Measurements from ENCODE around the gene PRR27. TPM values are rescaled to one million over a fixed set of nuclear protein-coding genes. Genes with fewer than 3 reads are reported as not detected.

The PRR27 gene
- total RNA-seq, result not detected in 2 replicates

- no peak for DNase-seq (ENCODE audit: low read depth)
Observed at GRCh38 chr4:70153937-70154336, at the start of gene PRR27. TSS of gene PRR27 (plus strand) at chr4:70154237. CDS start at chr4:70154376, 139 bp downstream.

GRCh38 chr4:70110917-70111316 lies 43.1 kb upstream of the PRR27 start:
- no peak for DNase-seq (ENCODE audit: low read depth)

GRCh38 chr4:70113656-70114055 lies 40.4 kb upstream of the PRR27 start:
- DNase-seq (ENCODE audit: low read depth), result no peak

DNA sequence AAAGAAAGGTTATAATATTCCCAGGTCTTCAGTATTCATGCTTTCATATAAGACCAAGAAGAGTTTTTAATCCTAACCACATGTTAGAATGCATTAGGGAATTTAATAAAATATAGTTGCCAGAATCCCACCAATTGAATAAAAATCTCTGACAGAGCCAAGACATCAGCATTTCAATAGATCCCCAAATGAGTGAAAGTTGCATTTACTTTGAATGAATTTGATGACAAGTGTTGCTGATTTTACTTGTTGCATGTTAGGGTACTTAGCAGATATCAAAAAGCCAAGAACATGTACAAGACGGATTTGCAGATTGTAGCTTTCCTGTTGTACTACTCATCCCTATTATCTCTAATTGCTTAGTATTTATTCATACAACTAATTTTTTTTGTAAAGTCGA lies 39.9 kb upstream of the PRR27 start:
- DNase-seq (ENCODE audit: low read depth), result no peak

DNA sequence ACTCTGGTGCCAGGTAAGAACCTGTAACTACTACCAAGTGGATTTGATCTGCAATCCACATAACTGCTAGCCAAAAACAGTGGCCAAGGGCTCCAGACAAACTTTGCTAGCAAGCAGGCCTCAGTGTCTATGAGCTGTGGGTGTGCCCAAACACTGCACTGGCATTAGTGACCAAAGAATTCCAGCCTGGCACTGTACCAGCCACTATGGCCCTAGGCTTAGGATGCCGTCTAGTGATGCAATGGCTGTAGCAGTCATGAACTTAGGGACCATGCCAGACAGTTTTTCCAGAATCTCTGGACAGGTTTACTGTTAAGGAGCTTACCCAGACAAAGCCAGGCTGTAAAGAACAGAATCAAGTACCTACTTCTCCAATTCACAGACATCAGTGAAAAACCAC lies 33.7 kb upstream of the PRR27 start:
- no peak for DNase-seq (ENCODE audit: low read depth)

- DNase-seq (ENCODE audit: low read depth), result no peak
Observed at GRCh38 chr4:70133473-70133872, 20.6 kb upstream of the PRR27 start.

DNA sequence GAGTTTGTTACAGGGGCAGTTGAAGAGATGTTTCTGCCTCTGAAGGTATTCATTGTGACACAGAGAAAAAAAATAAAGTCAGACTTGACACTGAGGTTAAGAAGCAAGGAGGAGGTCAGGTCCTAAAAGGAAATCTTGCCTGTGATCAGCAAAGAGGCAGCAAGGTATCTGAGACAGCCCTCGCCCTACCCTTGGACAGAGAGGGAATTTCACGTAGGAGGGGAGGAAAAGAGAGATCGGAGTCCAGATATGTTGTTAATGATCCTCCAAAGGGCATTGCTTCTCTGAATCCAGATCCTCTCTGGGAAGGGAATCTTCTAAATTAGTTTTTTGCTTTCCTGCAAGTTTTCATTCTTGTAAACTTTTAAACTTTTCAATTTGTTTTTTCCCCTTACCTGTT lies 15.3 kb upstream of the PRR27 start:
- DNase-seq (ENCODE audit: low read depth), result no peak

GRCh38 chr4:70151271-70151670 lies 2.8 kb upstream of the PRR27 start:
- DNase-seq (ENCODE audit: low read depth), result no peak

GRCh38 chr4:70152088-70152487 lies 1.9 kb upstream of the PRR27 start:
- no peak for DNase-seq (ENCODE audit: low read depth)

- no peak for DNase-seq (ENCODE audit: low read depth)
Observed at GRCh38 chr4:70158576-70158975, 4.5 kb downstream of the PRR27 start.

- DNase-seq (ENCODE audit: low read depth), result peak; percentile 1
Observed at GRCh38 chr4:70177090-70177489, 23.1 kb downstream of the PRR27 start.

DNA sequence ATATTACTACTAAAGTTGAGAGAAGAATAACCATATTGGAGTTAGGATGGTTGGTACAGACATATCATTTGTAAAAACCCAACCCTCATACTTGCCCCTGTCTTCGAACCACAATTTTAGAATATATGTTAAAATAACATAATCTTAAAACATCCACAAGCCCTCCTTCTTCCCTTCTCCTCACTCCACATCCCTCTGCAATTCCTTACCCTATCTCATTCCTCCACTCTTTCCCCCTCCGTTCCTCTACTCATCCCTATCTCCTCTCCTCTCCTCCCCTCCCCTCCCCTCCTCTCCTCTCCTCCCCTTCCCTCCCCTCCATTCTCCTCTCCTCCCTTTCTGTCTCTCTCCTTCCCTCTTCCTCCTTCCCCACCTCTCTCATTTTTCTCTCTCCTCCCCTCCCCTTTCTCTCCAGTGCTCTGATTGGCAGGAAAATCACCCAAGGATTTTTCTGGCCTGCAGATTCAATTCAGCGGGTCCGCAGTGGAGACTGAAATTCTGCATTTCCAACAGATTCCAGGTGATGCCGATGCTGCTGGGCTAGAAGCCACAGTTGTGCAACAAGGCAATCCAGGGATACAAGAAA lies 24.1 kb downstream of the PRR27 start:
- DNase-seq (ENCODE audit: low read depth), result no peak

DNA sequence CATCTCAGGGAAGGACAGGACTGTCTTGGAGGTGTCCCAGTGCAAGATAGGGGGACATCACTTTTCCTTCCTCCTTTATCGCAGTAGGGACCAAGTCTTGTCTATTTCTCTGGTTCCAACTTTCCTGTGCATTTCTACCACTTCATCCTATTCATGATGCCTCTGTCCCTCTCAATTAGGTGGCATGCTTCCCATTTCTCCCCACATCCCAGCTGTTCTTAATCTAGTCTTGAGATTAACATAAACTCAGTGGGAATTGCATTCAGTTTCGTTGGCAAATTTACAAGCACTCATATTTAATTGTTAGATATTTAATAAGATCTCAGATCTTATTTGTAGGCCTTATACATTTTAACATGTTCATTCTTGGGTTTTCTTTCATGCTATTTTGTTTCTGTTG lies 25.8 kb downstream of the PRR27 start:
- DNase-seq (ENCODE audit: low read depth), result no peak

GRCh38 chr4:70181864-70182263 lies 27.8 kb downstream of the PRR27 start:
- DNase-seq (ENCODE audit: low read depth), result no peak

GRCh38 chr4:70182517-70183167 lies 28.6 kb downstream of the PRR27 start:
- DNase-seq (ENCODE audit: low read depth), result no peak

DNA sequence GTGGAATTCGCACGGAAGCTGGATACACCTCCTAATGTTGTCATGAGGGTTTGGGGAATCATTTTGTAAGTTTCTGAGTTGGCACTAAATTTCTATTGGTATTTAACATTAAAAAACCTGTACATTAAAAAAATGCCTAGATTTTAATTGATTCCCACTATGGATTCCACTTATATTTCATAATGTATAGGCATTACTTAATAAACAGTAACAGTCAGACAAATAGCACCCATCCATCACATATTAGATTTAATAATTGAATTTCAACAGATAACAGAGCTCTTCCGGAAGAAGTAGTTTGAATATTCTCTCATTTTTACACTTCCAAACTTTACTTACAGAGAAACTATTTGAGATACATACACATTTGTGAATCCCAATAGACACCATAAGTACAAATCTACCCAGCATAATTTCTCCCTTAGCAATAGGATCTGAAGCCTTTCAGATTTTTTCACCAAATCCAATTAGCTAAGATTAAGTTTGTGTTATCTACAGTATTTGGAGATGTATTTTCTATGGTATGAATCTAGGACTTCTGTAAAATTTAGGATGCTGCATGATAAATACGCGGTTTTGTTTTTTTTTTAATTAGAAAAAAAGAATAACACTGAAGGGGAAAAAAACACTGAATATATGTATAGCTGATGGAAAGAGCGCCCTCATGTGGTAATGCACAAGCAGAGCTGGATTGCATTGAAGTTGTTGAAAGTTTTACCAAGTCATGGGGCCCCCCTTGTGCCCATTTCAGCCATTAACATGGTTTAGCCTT lies 29.3 kb downstream of the PRR27 start:
- peak; percentile 49 for DNase-seq (ENCODE audit: low read depth)

GRCh38 chr4:70183940-70184246 lies 29.9 kb downstream of the PRR27 start:
- DNase-seq (ENCODE audit: low read depth), result no peak

DNA sequence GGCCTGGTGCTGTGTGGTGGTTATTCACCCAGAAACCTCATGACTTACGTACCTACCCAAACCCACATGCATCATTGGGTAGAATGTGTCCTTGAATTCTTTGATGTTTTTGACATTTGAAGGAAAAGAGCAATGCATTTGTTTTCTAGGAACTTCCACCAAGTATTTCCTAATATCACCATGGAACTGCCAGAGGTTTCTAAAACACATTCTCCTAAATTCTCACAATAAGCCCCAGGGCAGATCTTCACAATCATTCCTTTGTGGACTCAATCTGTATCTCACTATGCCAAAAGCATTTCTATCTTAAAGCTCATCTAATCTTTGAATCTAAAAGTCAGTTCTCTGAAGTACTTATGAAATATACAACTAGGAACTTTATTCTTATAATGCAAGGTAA lies 33.2 kb downstream of the PRR27 start:
- no peak for DNase-seq (ENCODE audit: low read depth)

- no peak for DNase-seq (ENCODE audit: low read depth)
Observed at GRCh38 chr4:70190579-70190978, 36.5 kb downstream of the PRR27 start.

DNA sequence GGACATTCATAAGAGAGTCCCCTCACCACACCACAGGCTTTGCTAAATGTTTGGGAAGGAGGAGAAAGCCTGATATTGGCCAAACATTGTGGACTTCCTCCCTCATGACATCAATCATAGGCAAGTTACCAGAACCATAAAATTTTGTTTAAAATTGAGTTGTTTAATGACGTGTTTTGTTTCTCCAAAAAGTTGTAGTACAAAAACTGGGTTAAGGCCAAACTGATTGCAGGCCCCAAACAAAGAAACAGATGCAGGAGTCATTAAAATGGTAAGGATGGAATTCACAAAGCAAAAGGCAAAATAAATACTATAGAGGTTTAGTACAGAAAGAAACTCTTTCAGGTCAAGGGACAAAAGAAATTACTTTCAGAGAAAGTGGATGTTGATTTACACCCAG lies 37.6 kb downstream of the PRR27 start:
- no peak for DNase-seq (ENCODE audit: low read depth)

- DNase-seq (ENCODE audit: low read depth), result no peak
Observed at GRCh38 chr4:70192895-70193294, 38.9 kb downstream of the PRR27 start.

- no peak for DNase-seq (ENCODE audit: low read depth)
Observed at GRCh38 chr4:70195425-70195824, 41.4 kb downstream of the PRR27 start, which contains the start of gene ODAM. TSS of gene ODAM (plus strand) at chr4:70195725. CDS start at chr4:70196544, 819 bp downstream.

DNA sequence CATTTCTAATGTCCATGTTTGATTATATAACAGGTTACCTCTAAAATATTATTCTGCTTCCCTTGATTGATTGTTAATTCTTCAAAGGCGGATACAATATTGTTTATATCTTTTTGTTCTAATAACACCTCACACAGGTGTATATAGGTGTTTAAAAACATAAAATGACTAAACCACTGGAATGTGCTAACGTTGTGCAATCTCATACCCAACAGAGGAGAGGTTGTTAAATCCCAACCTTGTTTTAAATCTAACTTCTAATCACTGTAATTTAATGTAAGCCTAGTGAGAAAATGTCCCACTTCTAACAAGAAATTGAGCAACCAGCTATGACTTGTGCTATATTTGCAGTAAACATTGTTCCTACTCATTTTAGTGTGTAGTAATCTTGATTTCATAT lies 42.8 kb downstream of the PRR27 start:
- DNase-seq (ENCODE audit: low read depth), result peak; percentile 46

Measured in renal cortical epithelial cell (primary cell).